ENCODE results near the gene HTATIP2.

Gene HTATIP2

GRCh38 chr11:20429216-20429615 lies 65.7 kb downstream of the HTATIP2 start (continued):
- TF ChIP-seq PPARA (CRISPR knock-in tag; IDR thresholded peaks at IDR 0.05; ENCODE audit: borderline replicate concordance) = no peak
- TF ChIP-seq ZNF70 (CRISPR knock-in tag; IDR thresholded peaks at IDR 0.05) = no peak
- TF ChIP-seq TCF4 (CRISPR knock-in tag; IDR thresholded peaks at IDR 0.05; ENCODE audit: borderline replicate concordance) = no peak
- TF ChIP-seq ZC3H10 (CRISPR knock-in tag; IDR thresholded peaks at IDR 0.05) = no peak
- no peak for TF ChIP-seq SNAI2 (CRISPR knock-in tag; IDR thresholded peaks at IDR 0.05)

Data from SK-N-SH treated with all-trans-retinoic acid at 6 μM for 48 hours (cell line).